Eye (tissue), 1 donor: ENCODE results near the gene ITGAV.

ENCODE experiments used
- DNase-seq: peaks from one replicate; pipeline ENCODE4 v3.0.0-alpha.2; 2015

Gene ITGAV

GRCh38 chr2:186617148-186617547 lies 27.3 kb downstream of the ITGAV start:
- DNase-seq, result no peak

DNA sequence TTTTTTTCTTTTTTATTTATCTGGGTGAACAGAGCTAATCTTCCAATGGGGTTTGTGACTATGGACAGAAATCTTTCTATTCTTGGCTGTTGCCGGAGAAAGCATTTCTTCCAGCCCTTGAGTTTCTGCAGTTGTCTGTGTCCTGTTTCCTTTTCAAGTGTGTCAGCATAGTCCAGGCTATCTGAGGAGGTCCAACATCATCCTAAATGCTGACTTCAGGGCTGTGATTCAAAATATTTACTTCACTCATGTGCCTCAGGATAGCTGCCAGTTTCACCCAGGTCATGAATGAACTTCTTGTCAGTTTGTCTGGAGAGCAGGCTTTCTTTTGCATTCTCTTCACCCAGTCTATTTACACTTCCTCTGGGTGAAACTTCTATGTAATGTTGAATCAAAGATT lies 27.9 kb downstream of the ITGAV start:
- no peak for DNase-seq

DNA sequence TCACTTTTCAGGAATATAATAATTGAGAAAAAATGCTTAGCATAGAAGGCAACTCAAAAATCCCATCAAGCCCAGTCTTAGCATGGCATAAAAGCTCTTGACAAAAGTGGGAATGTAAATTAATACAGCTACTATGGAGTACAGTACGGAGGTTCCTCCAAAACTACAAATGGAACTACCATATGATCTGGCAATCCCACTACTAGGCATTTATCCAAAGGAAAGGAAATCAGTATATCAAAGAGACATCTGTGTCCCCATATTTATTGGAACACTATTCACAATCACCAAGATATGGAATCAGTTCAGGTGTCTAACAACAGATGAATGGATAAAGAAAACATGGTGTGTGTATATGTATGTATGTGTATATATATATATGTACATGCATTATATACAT lies 28.8 kb downstream of the ITGAV start:
- no peak for DNase-seq

- DNase-seq, result no peak
Measured at GRCh38 chr2:186623084-186623483, 33.2 kb downstream of the ITGAV start.

GRCh38 chr2:186624276-186624675 lies 34.4 kb downstream of the ITGAV start:
- DNase-seq, result peak; percentile 12

- no peak for DNase-seq
Measured at GRCh38 chr2:186629250-186629996, 39.6 kb downstream of the ITGAV start.

DNA sequence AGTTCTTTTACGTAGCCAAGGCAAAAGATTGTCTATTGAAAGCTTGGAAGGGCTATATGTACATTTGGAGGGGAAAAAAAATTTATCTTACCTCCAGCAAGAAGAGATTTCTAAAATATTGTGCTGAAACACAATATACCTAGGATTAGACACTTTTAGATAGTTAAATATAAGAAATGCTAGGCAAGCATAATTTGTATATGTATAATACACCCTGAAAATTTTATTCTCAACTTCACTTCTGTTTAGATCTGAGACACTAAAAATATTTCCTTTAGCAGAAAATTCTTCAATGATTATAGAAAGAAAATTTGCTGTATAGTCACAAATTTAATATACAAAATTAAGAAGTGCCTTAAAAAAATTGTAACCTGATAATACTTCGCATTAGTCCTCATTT lies 42.6 kb downstream of the ITGAV start:
- DNase-seq, result no peak

- no peak for DNase-seq
Measured at GRCh38 chr2:186634701-186635100, 44.8 kb downstream of the ITGAV start.

GRCh38 chr2:186636800-186637496 lies 47.1 kb downstream of the ITGAV start:
- DNase-seq, result no peak

DNA sequence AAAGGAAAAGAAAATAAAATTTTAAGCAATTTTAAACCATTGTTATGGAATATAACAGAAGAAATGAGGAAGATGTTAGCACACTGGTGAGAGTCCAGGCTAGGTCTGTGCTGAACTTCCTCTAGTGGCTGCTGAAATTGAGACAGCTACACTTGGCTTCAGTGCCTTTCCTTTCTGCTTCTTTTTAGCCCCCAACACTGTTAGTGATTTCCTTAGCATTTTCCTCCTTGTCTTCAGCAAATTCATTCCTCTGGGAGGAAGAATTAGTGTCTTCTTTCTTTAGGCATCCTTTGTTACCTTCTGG lies 47.6 kb downstream of the ITGAV start:
- no peak for DNase-seq

DNA sequence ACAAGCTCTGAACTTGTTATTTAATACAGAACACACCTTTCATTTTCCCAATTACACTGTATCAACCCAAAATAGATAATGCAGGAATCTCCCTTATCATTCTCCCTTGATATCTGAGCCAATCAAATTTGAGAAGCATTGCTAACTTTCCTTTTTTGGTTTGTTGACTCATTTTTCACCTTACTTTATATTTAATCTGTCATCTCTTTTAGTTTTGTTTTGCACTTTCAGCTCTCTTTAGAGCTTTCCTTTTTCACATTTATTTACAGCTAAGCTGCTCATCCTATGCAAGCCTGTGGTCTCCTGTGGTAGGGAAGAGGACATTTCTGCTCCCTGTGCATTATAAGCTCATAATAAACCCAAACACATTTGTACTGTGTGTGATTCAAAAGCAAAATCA lies 50.1 kb downstream of the ITGAV start:
- DNase-seq, result no peak

- no peak for DNase-seq
Measured at GRCh38 chr2:186641132-186641806, 51.4 kb downstream of the ITGAV start.

DNA sequence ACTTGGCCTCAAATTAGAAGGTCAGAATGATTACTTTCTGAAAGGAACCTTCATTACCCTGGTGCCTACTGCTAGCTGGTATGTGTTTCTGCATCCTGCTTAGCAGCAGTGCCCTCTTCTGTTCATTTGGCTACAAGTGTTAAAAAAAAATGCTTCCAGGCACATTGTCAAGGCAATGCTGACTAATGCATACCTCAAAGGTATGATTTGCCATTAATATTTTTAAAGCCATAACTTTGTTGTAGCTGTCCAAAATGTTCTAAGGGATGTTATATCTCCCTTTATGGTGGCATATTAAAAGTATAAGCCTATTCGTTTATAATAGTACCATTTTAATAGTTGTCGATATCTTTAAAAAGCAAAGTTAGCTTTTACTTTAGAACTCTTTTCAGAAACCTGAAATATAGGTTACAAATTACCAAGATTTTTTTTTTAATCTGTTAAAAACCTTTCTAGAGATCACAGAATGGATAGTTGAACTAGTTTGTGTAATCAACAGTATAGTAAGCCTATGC lies 52.0 kb downstream of the ITGAV start:
- peak; percentile 80 for DNase-seq

- DNase-seq, result no peak
Measured at GRCh38 chr2:186644791-186645190, 54.9 kb downstream of the ITGAV start.

DNA sequence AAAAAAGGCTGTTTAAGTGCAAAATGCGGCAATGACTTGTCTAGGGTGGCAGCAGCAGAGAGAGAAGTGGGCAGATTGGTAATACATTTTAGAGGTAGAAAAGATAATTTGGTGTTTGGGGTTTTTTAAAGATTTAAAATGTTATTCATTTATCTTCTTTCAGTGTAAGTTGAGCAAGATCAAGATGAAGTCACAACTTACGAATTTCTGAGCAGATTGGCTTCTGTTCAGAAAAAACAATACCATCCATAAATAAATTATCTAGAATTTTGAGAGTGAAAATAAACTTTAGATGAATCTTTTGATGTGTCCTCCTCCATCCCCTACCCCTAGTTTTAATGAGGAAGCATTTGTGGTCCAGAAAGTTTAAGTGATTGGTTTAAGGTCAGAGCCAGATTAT lies 56.1 kb downstream of the ITGAV start:
- DNase-seq, result no peak

GRCh38 chr2:186648130-186648529 lies 58.3 kb downstream of the ITGAV start:
- no peak for DNase-seq

- DNase-seq, result no peak
Measured at GRCh38 chr2:186653511-186653910, 63.7 kb downstream of the ITGAV start.

DNA sequence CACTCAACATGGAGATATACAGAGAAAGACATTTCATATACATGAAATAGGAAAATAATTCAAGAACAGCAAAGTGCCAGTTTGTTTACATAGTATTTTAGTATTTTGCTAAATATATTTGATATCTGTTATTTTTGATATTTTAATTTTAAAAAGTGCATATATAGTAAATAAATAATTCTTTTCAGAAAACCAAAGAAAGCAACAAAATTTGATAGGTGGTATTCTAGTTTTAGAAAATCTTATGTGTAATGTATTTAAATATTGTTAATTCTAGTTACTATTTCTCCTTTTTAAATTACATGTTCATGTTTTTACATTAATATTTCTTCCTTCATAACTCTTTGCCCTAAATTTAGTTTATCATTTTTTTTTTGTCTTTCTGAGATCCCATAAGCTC lies 69.5 kb downstream of the ITGAV start:
- DNase-seq, result no peak

DNA sequence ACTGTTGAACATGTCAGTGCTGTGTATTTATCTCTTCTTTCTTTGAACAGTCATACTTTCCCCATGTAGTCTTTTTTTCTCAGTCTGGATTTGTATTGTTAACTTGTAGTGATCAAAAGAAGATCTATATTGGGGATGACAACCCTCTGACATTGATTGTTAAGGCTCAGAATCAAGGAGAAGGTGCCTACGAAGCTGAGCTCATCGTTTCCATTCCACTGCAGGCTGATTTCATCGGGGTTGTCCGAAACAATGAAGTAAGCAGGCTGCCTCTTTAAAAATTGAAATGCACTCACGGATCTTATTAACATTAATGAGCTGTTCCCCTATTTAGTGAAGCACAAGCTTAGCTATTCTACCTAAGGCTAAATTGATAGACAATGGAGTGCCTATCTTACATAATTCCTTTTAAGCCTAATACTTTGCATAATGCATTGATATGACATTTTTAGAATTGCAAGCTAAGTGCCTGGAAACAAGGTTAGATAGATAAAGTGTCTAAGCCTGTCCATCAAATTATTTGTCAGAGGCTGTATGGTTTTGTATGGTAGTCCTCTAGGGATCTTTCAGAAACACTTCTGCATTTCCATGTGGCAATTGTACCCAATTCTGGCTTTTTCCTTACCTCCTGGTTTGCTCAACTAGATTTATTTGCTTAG lies 74.7 kb downstream of the ITGAV start:
- peak; percentile 81 for DNase-seq

- no peak for DNase-seq
Measured at GRCh38 chr2:186669146-186669545, 79.3 kb downstream of the ITGAV start.

GRCh38 chr2:186670831-186671230 lies 81.0 kb downstream of the ITGAV start:
- no peak for DNase-seq

- DNase-seq, result no peak
Measured at GRCh38 chr2:186675380-186675779, 85.5 kb downstream of the ITGAV start.

- DNase-seq, result no peak
Measured at GRCh38 chr2:186683341-186683740, 93.5 kb downstream of the ITGAV start.

- no peak for DNase-seq
Measured at GRCh38 chr2:186687807-186688211, 98.0 kb downstream of the ITGAV start.
